HG03039 (cell line): ENCODE measurements around the gene CCDC126.
A peak's percentile ranks its signal among the peaks of the same experiment; 100 is the strongest.
"Not testable (repeated sequence)": the region's sequence is repeated elsewhere in the genome, so short reads cannot be mapped to it uniquely, and the experiment has no call there.

ENCODE experiments used
- ATAC-seq: cut with Tn5 transposase; IDR thresholded peaks from one replicate; pipeline ENCODE4 v1.9.1; 2021; ENCODE audit warnings: mild to moderate bottlenecking, moderate library complexity; ENCODE audit not compliant: unreplicated experiment

The CCDC126 gene

GRCh38 chr7:23622506-23622925 is 25.3 kb downstream of the CCDC126 start:
- ATAC-seq = no peak

GRCh38 chr7:23628370-23628769 is 31.2 kb downstream of the CCDC126 start:
- no peak for ATAC-seq

- ATAC-seq = no peak
Observed at GRCh38 chr7:23633417-23633816, 36.2 kb downstream of the CCDC126 start.

DNA sequence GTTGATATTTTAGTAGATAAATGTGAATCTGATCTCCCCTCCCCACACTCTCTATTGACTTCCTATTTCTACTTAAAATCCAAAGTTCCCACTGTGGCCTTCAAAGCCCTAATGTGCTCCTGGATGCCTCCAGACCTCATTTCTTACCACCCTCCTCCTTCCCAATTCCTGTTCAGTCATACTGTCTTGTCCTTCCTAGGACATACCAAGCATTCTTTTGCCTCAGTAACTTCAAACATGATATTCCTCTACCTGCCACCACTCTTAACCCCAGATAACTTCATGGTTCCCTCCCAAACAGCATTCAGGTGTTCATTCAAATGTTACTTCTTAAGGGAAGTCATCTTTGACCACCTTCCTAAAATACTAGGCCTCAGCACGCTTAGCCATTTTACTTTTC is 48.6 kb downstream of the CCDC126 start:
- ATAC-seq = no peak

DNA sequence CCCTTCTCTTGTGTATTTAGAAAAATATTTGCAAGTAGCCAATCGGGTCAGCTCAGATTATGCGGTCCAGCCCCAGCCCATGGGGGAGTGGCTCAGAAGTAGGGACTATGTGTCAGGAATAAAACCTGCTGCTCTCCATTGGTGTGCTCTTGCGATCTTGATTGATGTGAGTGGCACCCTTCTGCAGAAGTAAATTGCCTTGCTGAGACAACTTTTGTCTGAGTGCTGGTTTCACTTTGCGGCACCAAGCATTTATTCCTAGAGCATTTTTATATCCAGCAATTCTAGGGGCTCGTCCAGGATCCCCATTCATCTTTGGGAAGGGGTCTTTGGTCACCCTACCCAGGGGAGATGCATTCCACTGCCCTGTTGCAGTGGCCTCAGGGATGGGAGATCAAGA is 56.8 kb downstream of the CCDC126 start:
- ATAC-seq = no peak

DNA sequence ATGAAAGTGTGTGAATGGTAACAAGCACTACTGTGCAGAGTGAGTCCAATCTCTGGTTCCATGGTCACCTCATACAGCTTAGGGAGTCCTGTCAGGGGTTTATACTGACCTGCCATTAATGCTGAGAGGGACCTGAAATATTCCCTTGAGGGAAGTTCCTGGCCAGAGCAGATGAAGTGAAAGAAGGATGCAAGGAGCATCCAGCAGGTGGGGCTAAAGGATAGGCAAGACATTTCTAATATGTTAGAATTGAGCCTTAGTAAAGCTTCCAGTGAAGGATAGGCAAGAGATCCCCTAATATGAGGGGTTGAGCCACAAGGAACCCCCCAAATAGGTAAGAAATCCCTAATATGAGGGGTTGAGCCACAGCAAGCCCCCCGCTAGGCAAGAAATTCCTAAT is 57.3 kb downstream of the CCDC126 start:
- no peak for ATAC-seq

DNA sequence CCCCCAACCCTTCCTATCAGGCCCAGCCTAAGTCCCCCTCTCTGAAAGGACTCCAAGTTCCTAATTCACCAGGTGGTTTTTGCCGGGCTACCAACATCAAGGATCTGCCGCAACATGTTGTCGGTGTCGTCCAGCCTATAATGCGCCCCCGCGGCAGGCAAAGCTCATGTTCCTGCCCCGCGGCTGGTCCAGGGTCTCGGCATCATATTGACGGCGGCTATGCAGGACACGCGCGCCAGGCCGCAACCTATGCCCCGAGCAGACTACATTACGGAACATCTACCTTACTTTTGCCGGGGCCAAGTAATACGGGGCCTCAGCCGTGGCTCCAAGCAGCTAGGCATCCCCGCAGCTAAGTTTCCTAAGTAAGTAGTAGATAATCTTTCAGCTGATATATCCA is 58.3 kb downstream of the CCDC126 start:
- ATAC-seq = no peak

DNA sequence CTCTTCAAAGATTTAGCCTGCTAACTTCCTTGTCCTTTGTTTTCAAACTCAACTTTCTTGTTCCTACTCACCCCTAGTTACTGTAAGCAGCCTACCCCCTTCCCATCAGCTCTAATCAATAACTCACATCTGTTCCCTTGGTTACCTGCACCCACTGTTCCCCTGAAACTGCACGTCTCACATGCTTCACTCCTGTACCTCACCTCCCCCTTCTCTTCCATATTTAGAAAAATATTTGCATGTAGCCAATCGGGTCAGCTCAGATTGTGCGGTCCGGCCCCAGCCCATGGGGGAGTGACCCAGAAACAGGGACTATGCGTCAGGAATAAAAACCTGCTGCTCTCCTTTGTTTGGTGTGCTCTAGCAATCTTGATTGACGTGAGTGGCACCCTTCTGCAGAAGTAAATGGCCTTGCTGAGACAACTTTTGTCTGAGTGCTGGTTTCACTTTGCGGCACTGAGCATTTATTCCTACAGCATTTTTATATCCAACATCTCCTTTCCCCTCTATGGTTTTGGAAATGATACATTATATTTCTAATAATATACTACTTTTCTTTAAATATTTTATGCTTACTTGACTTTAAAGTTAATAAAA is 61.7 kb downstream of the CCDC126 start:
- no peak for ATAC-seq

- no peak for ATAC-seq
Observed at GRCh38 chr7:23661385-23661784, 64.2 kb downstream of the CCDC126 start.

DNA sequence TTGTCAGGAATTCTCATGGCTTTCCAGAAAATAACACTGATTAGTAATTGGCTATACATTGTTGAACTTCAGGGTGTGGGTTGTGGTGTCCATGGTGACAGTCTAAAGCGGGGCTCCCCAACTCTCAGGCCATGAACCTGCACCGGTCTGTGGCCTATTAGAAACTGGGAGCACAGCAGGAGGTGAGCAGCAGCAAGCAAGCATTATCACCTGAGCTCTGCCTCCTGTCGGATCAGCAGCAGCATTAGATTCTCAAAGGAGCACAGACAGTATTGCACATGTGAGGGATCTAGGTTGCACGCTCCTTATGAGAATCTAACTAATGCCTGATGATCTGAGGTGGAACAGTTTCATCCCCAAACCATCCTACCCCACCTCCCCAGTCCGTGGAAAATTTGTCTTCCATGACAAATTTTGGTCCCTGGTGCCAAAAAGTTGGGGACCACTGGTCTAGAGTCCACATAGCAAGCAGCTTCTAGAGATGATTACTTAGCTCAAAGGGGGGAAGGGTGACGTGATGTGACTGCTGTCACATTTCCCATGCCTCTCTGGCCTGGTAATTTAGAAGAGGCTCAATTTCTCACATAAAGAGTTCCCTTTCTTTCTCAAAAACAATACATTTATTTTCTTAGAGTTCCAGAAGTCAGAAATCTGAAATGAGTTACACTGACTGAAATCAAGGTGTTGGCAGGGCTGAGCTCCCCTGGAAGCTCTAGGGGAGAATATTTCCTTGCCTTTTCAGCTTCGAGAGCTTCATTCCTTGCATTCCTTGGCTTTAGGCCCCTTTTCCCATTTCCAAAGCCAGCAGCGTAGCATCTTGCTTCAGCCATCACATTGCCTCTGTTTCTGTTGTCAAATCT is 65.2 kb downstream of the CCDC126 start:
- no peak for ATAC-seq

GRCh38 chr7:23662984-23663313 is 65.8 kb downstream of the CCDC126 start:
- no peak for ATAC-seq

DNA sequence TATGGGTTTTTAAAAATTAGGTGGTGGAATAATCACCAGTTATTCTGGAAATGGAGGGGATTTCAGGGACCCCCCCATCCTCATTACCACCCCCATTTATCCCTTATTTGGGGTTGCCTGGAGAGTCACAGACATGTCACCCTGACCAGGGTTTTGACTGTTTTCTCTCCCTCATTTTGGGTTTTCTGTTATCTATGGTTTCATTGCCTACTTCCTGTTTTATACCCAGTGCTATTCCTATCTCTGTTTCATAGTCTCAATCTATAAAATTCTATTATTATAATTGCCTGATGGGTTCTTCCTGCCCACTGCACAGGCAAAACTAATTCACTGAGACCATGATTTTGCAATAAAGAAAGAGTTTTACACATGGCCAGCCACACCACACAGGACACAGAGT is 66.9 kb downstream of the CCDC126 start:
- no peak for ATAC-seq

DNA sequence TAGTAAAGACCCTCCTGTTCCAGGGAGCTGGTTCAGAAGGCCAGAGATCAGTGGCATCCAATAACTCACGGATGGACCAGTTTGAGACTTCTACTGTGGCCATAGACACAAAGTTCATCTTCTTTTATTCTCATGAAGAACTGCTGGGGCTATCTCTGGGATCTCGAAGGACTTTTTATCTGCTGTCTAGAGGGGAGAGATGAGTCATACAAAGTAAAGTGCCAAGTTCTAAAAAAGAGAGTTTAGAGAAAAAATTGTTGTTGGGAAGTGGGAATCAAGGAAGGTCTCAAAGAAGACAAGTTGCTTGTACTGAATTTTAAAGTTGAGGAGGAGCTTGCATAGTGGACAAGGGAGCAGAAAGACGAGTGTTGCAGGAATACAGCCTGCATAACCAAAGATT is 74.9 kb downstream of the CCDC126 start:
- no peak for ATAC-seq

DNA sequence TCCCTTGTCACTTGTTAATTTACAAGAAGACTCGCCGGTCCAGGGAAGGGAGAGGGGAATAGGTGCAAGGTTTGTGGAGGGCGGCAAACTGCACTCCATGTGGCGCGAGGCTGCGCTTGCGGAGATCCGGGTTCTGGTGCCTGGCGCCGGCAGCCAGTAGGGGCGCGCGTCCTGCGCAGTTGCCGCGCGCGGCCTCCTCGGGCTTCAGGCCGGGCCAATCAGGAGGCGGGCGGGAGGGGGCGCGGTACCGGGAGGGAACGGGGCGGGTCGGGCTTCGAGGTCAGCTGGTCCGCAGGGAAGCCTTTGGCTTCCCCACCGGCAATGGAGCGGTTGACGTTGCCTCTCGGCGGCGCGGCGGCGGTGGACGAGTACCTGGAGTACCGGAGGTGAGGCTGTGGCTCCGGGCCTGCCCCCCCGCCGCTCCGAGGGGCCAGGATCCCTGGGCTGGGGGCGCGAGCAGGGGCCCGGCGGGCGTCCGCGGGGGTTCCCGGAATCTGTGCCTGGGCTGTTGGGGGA is 82.8 kb downstream of the CCDC126 start, which contains the start of gene FAM221A:
FAM221A (plus strand) TSS at position 302 of the 516 bp plus-strand sequence; CDS start at position 322, 20 bp downstream.
- ATAC-seq = peak; percentile 99

- ATAC-seq = peak; percentile 33
Observed at GRCh38 chr7:23680414-23681405, 83.5 kb downstream of the CCDC126 start.

GRCh38 chr7:23684041-23684440 is 86.9 kb downstream of the CCDC126 start:
- not testable (repeated sequence) for ATAC-seq

DNA sequence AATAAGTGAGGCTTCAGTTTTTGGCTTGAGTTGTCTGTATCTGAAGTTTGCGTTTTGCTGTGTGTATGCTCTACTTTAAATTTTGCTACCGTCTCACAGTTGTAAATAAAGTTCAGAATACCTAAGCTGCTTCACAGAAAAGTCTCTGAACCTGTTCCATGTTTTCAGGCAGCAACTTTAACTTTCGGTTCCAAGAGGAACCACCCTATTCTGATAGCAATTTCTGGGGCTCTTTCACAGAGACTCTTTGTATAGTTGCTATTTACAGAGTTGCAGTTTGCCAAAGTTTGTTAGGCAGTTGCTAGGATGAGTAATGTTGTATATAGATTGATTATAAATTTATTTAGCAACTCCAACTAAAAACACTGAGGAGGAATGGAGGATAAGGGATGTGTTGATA is 88.5 kb downstream of the CCDC126 start:
- ATAC-seq = no peak

- no peak for ATAC-seq
Observed at GRCh38 chr7:23687011-23687410, 89.8 kb downstream of the CCDC126 start.

DNA sequence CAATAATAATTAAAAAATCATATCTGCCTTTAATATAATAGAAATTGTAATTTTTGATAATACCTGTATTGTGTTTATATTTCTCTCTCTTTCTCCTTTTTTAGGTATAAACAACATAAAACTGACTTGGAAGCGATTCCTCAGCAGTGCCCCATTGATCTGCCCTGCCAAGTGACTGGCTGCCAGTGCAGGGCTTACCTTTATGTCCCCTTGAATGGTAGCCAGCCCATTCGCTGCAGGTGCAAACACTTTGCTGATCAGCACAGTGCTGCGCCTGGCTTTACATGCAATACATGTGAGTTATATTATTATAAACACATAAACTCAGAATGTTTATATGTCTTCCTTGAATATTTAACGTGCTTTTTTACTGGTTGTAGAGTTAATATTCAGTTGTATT is 92.0 kb downstream of the CCDC126 start:
- no peak for ATAC-seq

- no peak for ATAC-seq
Observed at GRCh38 chr7:23691320-23691719, 94.1 kb downstream of the CCDC126 start.

- no peak for ATAC-seq
Observed at GRCh38 chr7:23693224-23693623, 96.0 kb downstream of the CCDC126 start.
